SK-N-SH treated with all-trans-retinoic acid at 6 μM for 48 hours (cell line): Measurements from ENCODE around the gene BMP3.
A peak's percentile ranks its signal among the peaks of the same experiment; 100 is the strongest.

Experiments
- ATAC-seq: fragments of 200-7000 bp; cut with Tn5 transposase; 3 replicates; pipeline ENCODE4 v1.9.1; 2020; ENCODE audit warnings: mild to moderate bottlenecking, moderate library complexity
- ARNTL ChIP-seq: fragments of 450-650 bp; formaldehyde crosslinking; IDR thresholded peaks from 2 replicates; pipeline ENCODE4 v1.5.0; 2020; ENCODE audit warnings: low read depth, mild to moderate bottlenecking, moderate library complexity, borderline replicate concordance
- BACH2 ChIP-seq: fragments of 250-450 bp; sonication (Bioruptor Pico); IDR thresholded peaks from 2 replicates; pipeline ENCODE4 v1.9.0; 2021; ENCODE audit warnings: mild to moderate bottlenecking, borderline replicate concordance
- CREB5 ChIP-seq: fragments of 250-450 bp; sonication (Bioruptor Pico); IDR thresholded peaks from 2 replicates; pipeline ENCODE4 v1.5.1; 2020; ENCODE audit warnings: low read depth, mild to moderate bottlenecking, moderate library complexity
- CSDC2 ChIP-seq: fragments of 250-450 bp; sonication (Bioruptor Pico); IDR thresholded peaks from 2 replicates; pipeline ENCODE4 v1.5.0; 2020; ENCODE audit warnings: mild to moderate bottlenecking, moderate library complexity
- CSRNP3 ChIP-seq: fragments of 250-450 bp; sonication (Bioruptor Pico); IDR thresholded peaks from 2 replicates; pipeline ENCODE4 v1.5.1; 2021; ENCODE audit warnings: mild to moderate bottlenecking, moderate library complexity
- ESRRG ChIP-seq: fragments of 250-450 bp; sonication (Bioruptor Pico); IDR thresholded peaks from 2 replicates; pipeline ENCODE4 v1.6.1; 2021; ENCODE audit warnings: mild to moderate bottlenecking
- GLIS3 ChIP-seq: fragments of 250-450 bp; sonication (Bioruptor Pico); IDR thresholded peaks from 2 replicates; pipeline ENCODE4 v1.5.0; 2020; ENCODE audit warnings: mild to moderate bottlenecking, moderate library complexity
- ISL1 ChIP-seq: fragments of 250-450 bp; sonication (Bioruptor Pico); IDR thresholded peaks from 2 replicates; pipeline ENCODE4 v2.1.2; 2022; ENCODE audit warnings: mild to moderate bottlenecking, moderate library complexity
- PATZ1 ChIP-seq: fragments of 250-450 bp; sonication (Bioruptor Pico); IDR thresholded peaks from 2 replicates; pipeline ENCODE4 v1.8.0; 2020; ENCODE audit warnings: mild to moderate bottlenecking, moderate library complexity, borderline replicate concordance
- POU6F1 ChIP-seq: fragments of 250-450 bp; sonication (Bioruptor Pico); IDR thresholded peaks from 2 replicates; pipeline ENCODE4 v1.8.0; 2021; ENCODE audit warnings: low read depth, mild to moderate bottlenecking, moderate library complexity, borderline replicate concordance
- PPARA ChIP-seq: fragments of 250-450 bp; sonication (Bioruptor Pico); IDR thresholded peaks from 2 replicates; pipeline ENCODE4 v1.5.0; 2020; ENCODE audit warnings: mild to moderate bottlenecking, borderline replicate concordance
- RARB ChIP-seq: fragments of 250-450 bp; sonication (Bioruptor Pico); IDR thresholded peaks from 2 replicates; pipeline ENCODE4 v1.8.0; 2021; ENCODE audit warnings: mild to moderate bottlenecking, moderate library complexity
- SNAI2 ChIP-seq: fragments of 250-450 bp; sonication (Bioruptor Pico); IDR thresholded peaks from 2 replicates; pipeline ENCODE4 v1.5.0; 2020; ENCODE audit warnings: mild to moderate bottlenecking, moderate library complexity
- TCF4 ChIP-seq: fragments of 250-450 bp; sonication (Bioruptor Pico); IDR thresholded peaks from 2 replicates; pipeline ENCODE4 v1.8.0; 2021; ENCODE audit warnings: mild to moderate bottlenecking, moderate library complexity, borderline replicate concordance
- TOX ChIP-seq: fragments of 250-450 bp; sonication (Bioruptor Pico); IDR thresholded peaks from 2 replicates; pipeline ENCODE4 v1.8.0; 2021; ENCODE audit warnings: mild to moderate bottlenecking, moderate library complexity, borderline replicate concordance
- TSHZ2 ChIP-seq: fragments of 250-450 bp; sonication (Bioruptor Pico); IDR thresholded peaks from 2 replicates; pipeline ENCODE4 v1.5.0; 2020; ENCODE audit warnings: mild to moderate bottlenecking, moderate library complexity
- ZC3H10 ChIP-seq: fragments of 250-450 bp; sonication (Bioruptor Pico); IDR thresholded peaks from 2 replicates; pipeline ENCODE4 v1.5.1; 2021; ENCODE audit warnings: mild to moderate bottlenecking, moderate library complexity
- ZFP3 ChIP-seq: fragments of 250-450 bp; sonication (Bioruptor Pico); IDR thresholded peaks from 2 replicates; pipeline ENCODE4 v1.5.0; 2020; ENCODE audit warnings: mild to moderate bottlenecking, moderate library complexity
- ZNF565 ChIP-seq: fragments of 450-650 bp; formaldehyde crosslinking; conservative IDR thresholded peaks from 2 replicates; pipeline ENCODE4 v1.5.0; 2020; ENCODE audit warnings: low read depth, mild to moderate bottlenecking, moderate library complexity
- ZNF70 ChIP-seq: fragments of 450-650 bp; formaldehyde crosslinking; IDR thresholded peaks from 2 replicates; pipeline ENCODE4 v1.5.0; 2020; ENCODE audit warnings: mild to moderate bottlenecking, moderate library complexity

Gene BMP3

GRCh38 chr4:81052119-81053068 is 21.9 kb downstream of the BMP3 start:
- TF ChIP-seq PATZ1 (CRISPR knock-in tag) (no peak), SNAI2 (no peak), BACH2 (CRISPR knock-in tag) (no peak), TSHZ2 (CRISPR knock-in tag) (no peak), TCF4 (CRISPR knock-in tag) (no peak), CSDC2 (no peak)
- peak; percentile 98 for ATAC-seq

- TF ChIP-seq CSRNP3 (CRISPR knock-in tag) = no peak
- no peak for TF ChIP-seq RARB (CRISPR knock-in tag)
- TF ChIP-seq POU6F1 (CRISPR knock-in tag) = no peak
- no peak for TF ChIP-seq ISL1 (CRISPR knock-in tag)
- no peak for TF ChIP-seq BACH2 (CRISPR knock-in tag)
- TF ChIP-seq SNAI2 = no peak
- TF ChIP-seq ZNF565 (CRISPR knock-in tag) = no peak
- TF ChIP-seq ZNF70 (CRISPR knock-in tag) = no peak
- no peak for TF ChIP-seq TOX (CRISPR knock-in tag)
- no peak for TF ChIP-seq PPARA (CRISPR knock-in tag)
- no peak for TF ChIP-seq ZC3H10 (CRISPR knock-in tag)
- no peak for TF ChIP-seq ARNTL
- TF ChIP-seq CSDC2 = no peak
- no peak for TF ChIP-seq ESRRG (CRISPR knock-in tag)
- TF ChIP-seq ZFP3 (CRISPR knock-in tag) = no peak
- TF ChIP-seq TSHZ2 (CRISPR knock-in tag) = no peak
- TF ChIP-seq CREB5 (CRISPR knock-in tag) = no peak
- no peak for TF ChIP-seq GLIS3 (CRISPR knock-in tag)
- TF ChIP-seq, all 23 proteins: peak for 0
- ATAC-seq = no peak
Observed at GRCh38 chr4:81058621-81059020, 28.1 kb downstream of the BMP3 start.
